ENCODE data around the gene ZNF485. TPM values are rescaled to one million over a fixed set of nuclear protein-coding genes. Genes with fewer than 3 reads are reported as not detected.

The ZNF485 gene
- total RNA-seq, 1 donor from 2014 or later: 5.4 TPM

DNA sequence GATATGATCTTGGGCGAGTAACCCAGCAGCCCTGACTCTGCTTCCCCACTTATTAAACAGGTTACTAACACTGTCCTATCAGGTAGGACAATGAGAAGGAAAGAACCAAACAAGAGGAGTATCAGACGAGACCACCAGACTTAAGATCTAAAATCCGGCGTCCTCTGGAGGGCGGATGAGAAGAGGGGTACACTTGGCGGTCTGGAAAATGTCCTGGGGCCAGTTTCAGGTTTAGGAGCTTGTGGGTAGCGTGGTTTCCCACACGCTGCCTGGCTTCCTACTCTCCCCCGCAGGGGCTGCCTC, 41.8 kb downstream of the ZNF485 start:
- TF ChIP-seq CTCF (IDR thresholded peaks at IDR 0.05): no peak
- no peak for TF ChIP-seq POLR2AphosphoS5 (IDR thresholded peaks at IDR 0.05; ENCODE audit: insufficient read depth in 1 of 2, low read depth in 1 of 2)
- TF ChIP-seq POLR2A (IDR thresholded peaks at IDR 0.05): no peak

GRCh38 chr10:43648398-43649184, 42.4 kb downstream of the ZNF485 start, which contains the start of gene ZNF32:
TSS of gene ZNF32 (minus strand) at chr10:43648881. CDS start at chr10:43646133, 2,748 bp downstream.
- Histone ChIP-seq H3K4me1 (peaks cover 15% of the 10 kb centered on the region), H3K36me3 (peaks cover 12 to 28% of the 10 kb centered on the region in 2 donors), H3K27me3 (no peaks in the 10 kb centered on the region), H3K27ac (peak within 1 kb of the TSS; percentile 84), H3K9me3 (peaks cover 19% of the 10 kb centered on the region), H3K4me3 (peak within 1 kb of the TSS; percentile 80 to 94)
- TF ChIP-seq CTCF (IDR thresholded peaks at IDR 0.05): no peak
- peak in 1 of 2 donors; percentile 23 for TF ChIP-seq POLR2A (IDR thresholded peaks at IDR 0.05)
- TF ChIP-seq POLR2AphosphoS5 (IDR thresholded peaks at IDR 0.05; ENCODE audit: insufficient read depth in 1 of 2, low read depth in 1 of 2): peak in 1 of 2 donors; percentile 62
- intact Hi-C loops (cut with DNase I): no loop called here
- DNase-seq (ENCODE audit: extremely low spot score in 2 of 2): no peak

More for the DNA sequence above, 41.8 kb downstream of the ZNF485 start:
- Histone ChIP-seq H3K4me1 (peaks cover 15% of the 10 kb centered on the region), H3K36me3 (peaks cover 13 to 34% of the 10 kb centered on the region in 2 donors), H3K27ac (peak overlapping the region; percentile 84), H3K27me3 (no peaks in the 10 kb centered on the region), H3K4me3 (peak overlapping the region; percentile 80 to 94), H3K9me3 (peaks cover 22% of the 10 kb centered on the region)
- intact Hi-C loops (cut with DNase I): no loop called here
- DNase-seq (ENCODE audit: extremely low spot score in 2 of 2): no peak

- TF ChIP-seq POLR2A (IDR thresholded peaks at IDR 0.05): no peak
- no peak for TF ChIP-seq POLR2AphosphoS5 (IDR thresholded peaks at IDR 0.05; ENCODE audit: insufficient read depth in 1 of 2, low read depth in 1 of 2)
- no peak for TF ChIP-seq CTCF (IDR thresholded peaks at IDR 0.05)
- intact Hi-C loops (cut with DNase I): no loop called here
Measured at GRCh38 chr10:43649185-43649523, 42.9 kb downstream of the ZNF485 start.

GRCh38 chr10:43653746-43654145, 47.5 kb downstream of the ZNF485 start:
- TF ChIP-seq POLR2A (IDR thresholded peaks at IDR 0.05) (no peak), POLR2AphosphoS5 (IDR thresholded peaks at IDR 0.05; ENCODE audit: insufficient read depth in 1 of 2, low read depth in 1 of 2) (no peak), CTCF (IDR thresholded peaks at IDR 0.05) (no peak)
- no peaks in the 10 kb centered on the region for H3K27me3 ChIP-seq
- no peak for DNase-seq (ENCODE audit: extremely low spot score in 2 of 2)
- no peaks in the 10 kb centered on the region for H3K36me3 ChIP-seq
- peaks cover 7% of the 10 kb centered on the region for H3K4me1 ChIP-seq
- no peaks in the 10 kb centered on the region for H3K9me3 ChIP-seq
- no peak overlapping the region for H3K27ac ChIP-seq
- intact Hi-C loops (cut with DNase I): no loop called here
- H3K4me3 ChIP-seq: no peak overlapping the region

More at GRCh38 chr10:43649185-43649523, 42.9 kb downstream of the ZNF485 start:
- H3K9me3 ChIP-seq: peaks cover 13% of the 10 kb centered on the region
- peaks cover 7 to 23% of the 10 kb centered on the region in 2 donors for H3K36me3 ChIP-seq
- H3K27ac ChIP-seq: peak overlapping the region; percentile 84
- H3K4me1 ChIP-seq: peaks cover 15% of the 10 kb centered on the region
- H3K4me3 ChIP-seq: peak overlapping the region; percentile 80 to 94
- no peak for DNase-seq (ENCODE audit: extremely low spot score in 2 of 2)
- no peaks in the 10 kb centered on the region for H3K27me3 ChIP-seq

DNA sequence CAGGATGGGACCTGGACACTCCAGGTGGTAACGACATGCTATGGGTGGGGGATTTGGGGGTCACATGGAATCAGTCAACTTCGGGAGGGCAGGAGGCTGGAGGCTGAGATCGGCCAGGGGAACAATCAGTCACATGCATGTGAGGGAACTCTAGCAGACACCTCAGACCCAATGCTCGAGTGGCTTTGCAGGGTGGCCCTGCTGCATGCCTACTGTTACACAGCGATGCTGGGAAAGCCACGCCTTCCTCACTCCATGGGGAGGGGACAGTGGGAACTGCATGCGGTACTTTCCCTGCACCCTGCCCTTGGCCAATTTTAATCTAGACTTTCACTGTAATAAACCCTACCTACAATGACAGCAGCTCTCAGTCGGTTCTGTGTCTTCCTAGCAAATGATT, 49.1 kb downstream of the ZNF485 start:
- Histone ChIP-seq H3K27me3 (no peaks in the 10 kb centered on the region), H3K36me3 (no peaks in the 10 kb centered on the region), H3K4me1 (no peaks in the 10 kb centered on the region), H3K4me3 (no peak overlapping the region), H3K27ac (no peak overlapping the region), H3K9me3 (no peaks in the 10 kb centered on the region)
- no peak for DNase-seq (ENCODE audit: extremely low spot score in 2 of 2)
- intact Hi-C loops (cut with DNase I): no loop called here
- TF ChIP-seq POLR2AphosphoS5 (IDR thresholded peaks at IDR 0.05; ENCODE audit: insufficient read depth in 1 of 2, low read depth in 1 of 2) (no peak), CTCF (IDR thresholded peaks at IDR 0.05) (no peak)
